Coronary artery (tissue), 2 donors: ENCODE results near the gene ST6GALNAC4.
A peak's percentile ranks its signal among the peaks of the same experiment; 100 is the strongest.

Experiments used
- DNase-seq: peaks from one replicate; pipeline ENCODE4 v3.0.0-alpha.2; 2017; ENCODE audit warnings: low spot score
- H3K27ac ChIP-seq, 2 donors: fragments of 200-600 bp; sonication (generic); one replicate each; pipeline ENCODE4 v1.5.1; 2016 to 2019
- H3K4me3 ChIP-seq: fragments of 200-600 bp; sonication (generic); 2 replicates; pipeline ENCODE4 v1.5.1; 2016; ENCODE audit warnings: mild to moderate bottlenecking, moderate library complexity
- TF ChIP-seq, protein P1 (sequence below): fragments of 200-600 bp; sonication (generic); IDR thresholded peaks from one replicate; pipeline ENCODE4 v1.5.1; 2019; ENCODE audit warnings: antibody characterized with exemption

The ST6GALNAC4 gene, protein sequence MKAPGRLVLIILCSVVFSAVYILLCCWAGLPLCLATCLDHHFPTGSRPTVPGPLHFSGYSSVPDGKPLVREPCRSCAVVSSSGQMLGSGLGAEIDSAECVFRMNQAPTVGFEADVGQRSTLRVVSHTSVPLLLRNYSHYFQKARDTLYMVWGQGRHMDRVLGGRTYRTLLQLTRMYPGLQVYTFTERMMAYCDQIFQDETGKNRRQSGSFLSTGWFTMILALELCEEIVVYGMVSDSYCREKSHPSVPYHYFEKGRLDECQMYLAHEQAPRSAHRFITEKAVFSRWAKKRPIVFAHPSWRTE

DNA sequence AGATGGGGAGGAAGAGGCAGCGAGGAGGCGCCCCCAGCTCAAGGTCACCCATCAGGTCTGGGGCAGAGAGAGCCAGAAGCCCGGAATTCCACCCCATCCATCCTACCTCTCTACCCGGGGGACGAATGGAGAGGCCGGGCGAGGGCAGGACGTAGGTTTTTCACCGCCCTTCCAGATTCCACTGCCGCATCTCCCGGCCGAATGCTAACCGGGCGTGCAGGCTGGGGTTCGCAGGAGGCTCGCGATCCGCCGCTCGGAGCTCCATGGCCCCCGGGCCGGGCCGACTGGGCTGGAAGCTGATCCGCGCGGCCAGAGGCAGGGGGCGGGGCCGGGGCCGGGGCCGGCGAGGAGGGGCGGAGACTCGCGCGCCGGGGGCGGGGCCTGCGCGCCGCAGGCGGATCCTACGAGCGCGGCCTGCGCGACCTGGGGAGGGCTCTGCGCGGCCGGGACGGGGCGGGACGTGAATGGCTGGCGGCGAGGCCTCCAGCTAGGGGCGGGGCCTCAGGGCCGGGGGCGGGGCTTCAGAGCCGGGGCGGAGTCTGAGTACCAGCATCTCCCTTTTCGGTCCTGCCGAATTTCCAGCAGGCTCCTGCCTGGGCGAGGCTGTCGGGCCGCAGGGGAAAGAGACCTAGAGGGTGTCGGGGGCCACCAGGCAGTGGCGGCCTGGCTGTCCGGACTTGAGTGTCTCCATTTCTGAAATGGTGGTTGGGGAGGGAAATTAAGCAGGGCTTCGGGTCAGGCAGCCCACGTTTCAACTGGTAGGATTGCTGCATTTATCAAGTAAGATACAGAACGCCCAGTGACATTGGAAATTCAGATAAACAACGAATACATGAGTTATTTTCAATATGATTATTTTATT lies at the start of gene ST6GALNAC4:
ST6GALNAC4 (minus strand) TSS at position 322 of the 862 bp plus-strand sequence. CDS start 622 bp downstream, outside the sequence.
- peak within 1 kb of the TSS; percentile 61 to 91 for H3K27ac ChIP-seq
- peak within 1 kb of the TSS; percentile 95 for H3K4me3 ChIP-seq
- peak; percentile 98 for DNase-seq
- TF ChIP-seq, protein P1, sequence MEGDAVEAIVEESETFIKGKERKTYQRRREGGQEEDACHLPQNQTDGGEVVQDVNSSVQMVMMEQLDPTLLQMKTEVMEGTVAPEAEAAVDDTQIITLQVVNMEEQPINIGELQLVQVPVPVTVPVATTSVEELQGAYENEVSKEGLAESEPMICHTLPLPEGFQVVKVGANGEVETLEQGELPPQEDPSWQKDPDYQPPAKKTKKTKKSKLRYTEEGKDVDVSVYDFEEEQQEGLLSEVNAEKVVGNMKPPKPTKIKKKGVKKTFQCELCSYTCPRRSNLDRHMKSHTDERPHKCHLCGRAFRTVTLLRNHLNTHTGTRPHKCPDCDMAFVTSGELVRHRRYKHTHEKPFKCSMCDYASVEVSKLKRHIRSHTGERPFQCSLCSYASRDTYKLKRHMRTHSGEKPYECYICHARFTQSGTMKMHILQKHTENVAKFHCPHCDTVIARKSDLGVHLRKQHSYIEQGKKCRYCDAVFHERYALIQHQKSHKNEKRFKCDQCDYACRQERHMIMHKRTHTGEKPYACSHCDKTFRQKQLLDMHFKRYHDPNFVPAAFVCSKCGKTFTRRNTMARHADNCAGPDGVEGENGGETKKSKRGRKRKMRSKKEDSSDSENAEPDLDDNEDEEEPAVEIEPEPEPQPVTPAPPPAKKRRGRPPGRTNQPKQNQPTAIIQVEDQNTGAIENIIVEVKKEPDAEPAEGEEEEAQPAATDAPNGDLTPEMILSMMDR, result no peak

DNA sequence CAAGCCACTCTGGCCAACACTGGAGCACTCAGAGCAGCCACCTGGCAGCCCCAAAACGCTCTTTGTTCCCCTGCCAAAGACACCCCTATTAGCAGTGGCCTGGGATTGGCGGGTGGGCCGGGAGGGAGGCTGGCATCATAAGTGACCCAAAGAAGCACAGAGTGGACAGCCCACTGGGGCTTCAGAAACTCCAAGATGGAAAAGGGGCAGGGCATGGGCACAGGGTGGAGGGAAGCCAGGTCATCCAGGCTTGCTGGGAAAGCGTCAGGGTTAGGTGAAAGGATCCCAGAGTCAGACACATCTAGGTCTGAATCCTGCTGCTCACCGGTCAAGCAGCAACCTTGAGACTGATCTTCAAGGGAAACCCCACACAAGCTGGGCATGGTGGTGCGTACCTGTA lies 49.1 kb upstream of the ST6GALNAC4 start:
- Histone ChIP-seq H3K27ac (peak overlapping the region; percentile 89 to 90), H3K4me3 (peak overlapping the region; percentile 57)
- DNase-seq, result no peak
- TF ChIP-seq, protein P1, result no peak

DNA sequence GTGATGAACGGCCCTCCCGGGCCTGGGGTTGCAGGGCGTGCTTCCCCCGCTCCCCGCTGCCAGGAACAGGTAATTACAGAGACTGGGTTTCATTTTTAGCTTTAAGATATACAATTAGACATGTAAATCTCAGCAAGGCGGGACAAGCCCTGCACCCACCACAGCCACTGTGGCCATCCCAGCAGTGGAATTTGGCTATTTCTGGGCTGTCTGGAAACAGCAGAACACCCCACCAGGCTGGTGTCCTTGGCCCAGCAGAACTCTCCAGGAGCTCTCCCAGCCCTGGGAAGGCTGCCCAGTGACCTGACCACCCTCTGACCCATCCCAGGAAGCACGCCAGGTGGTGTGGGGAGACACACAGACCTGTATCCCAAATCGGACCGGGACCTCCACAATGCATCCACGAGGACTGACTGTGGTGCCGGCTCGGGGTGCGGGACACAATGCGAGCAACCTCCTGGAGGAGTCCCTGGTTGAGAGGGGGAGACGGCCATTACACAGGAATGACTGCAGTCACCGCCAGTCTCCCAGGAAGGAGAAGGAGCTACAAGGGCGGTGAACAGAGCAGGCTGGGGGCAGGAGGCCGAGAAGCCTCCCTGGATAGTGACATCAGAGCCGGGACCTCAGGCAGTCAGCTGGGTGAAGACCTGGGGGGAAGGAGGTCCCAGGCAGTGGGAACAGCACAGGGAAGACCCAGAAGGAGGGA lies 46.7 kb upstream of the ST6GALNAC4 start:
- TF ChIP-seq, protein P1, result no peak
- Histone ChIP-seq H3K27ac (peak overlapping the region; percentile 89 to 90), H3K4me3 (peak overlapping the region; percentile 19)
- DNase-seq, result no peak

DNA sequence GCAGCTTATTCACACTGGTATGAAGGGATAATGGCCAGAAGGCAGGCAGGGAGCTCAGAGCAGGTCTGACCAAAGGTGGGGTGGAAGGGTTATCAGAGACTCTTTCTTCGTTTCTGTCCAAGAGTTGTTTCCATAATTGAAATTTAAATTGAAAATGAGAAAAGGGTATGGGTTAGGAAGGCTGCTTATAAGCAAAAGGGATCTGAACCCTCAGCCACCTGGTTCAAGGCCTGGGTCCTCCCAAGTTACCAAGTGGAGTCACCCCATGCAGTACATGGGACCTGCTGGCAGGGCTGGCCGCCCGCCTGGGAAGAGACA lies 46.2 kb upstream of the ST6GALNAC4 start:
- Histone ChIP-seq H3K4me3 (peak overlapping the region; percentile 19), H3K27ac (peak overlapping the region; percentile 89 to 90)
- DNase-seq, result no peak
- TF ChIP-seq, protein P1, result no peak

DNA sequence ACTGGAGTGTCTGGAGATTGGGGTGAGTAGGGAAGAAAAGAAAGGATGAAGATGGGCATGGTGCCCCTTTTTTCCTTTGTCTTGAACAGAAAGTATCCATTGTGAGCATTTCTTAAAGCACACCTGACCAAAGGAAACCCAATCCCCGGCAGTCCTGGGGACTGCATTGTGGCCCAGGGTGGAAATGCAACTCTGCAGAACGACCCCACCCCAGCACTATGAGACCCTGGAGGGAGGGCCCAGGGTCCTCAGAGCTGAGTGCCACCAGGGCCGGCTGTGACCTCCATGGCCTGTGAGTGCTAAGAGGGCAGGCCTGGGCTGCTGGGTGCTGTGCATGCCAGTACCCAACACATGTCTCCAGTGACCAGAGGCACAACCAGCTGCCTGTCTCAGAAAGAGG lies 45.4 kb upstream of the ST6GALNAC4 start:
- TF ChIP-seq, protein P1, result no peak
- Histone ChIP-seq H3K27ac (peak overlapping the region; percentile 53 to 89), H3K4me3 (no peak overlapping the region)
- DNase-seq, result no peak

DNA sequence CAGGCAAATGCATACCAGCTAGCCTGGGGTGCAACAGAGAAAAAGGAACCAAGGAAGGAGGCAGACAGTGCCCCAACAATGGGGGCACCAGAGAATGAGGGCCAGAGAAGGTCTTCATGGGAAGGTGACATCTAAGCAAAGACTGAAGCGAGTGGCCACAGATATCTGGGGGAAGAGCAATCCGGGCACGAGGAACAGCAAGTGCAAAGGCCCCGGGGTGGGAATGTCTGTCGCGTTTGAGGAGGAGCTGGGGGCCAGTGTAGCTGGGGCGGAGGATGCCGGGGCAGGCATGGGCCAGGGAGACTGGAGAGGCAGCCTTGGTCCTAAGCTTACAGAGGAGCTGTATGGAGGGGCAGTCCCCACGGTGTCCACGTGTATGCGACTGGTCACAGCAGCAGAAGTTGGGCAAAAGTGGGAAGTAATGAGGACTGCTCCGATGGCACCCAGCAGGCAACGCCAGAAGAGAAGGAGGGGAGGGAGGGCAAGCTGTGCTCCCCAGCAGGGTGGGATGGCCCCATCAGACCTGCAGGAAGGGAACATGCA lies 44.8 kb upstream of the ST6GALNAC4 start:
- Histone ChIP-seq H3K4me3 (no peak overlapping the region), H3K27ac (peak overlapping the region in 1 of 2 donors; percentile 73)
- TF ChIP-seq, protein P1, result no peak
- no peak for DNase-seq
